A549 (cell line): ENCODE data around the gene TDRD1. TPM values are rescaled to one million over a fixed set of nuclear protein-coding genes. Genes with fewer than 3 reads are reported as not detected.

Experiments
- ATAC-seq, 2 experiments: fragments of 200-7000 bp in 1 of 2; fragments of >200 bp in 1 of 2; cut with Nextera tagmentation in 1 of 2; cut with Tn5 transposase in 1 of 2; 3 replicates each; pipeline versions ENCODE4 v1.8.0 to v1.9.1; 2018 to 2020; ENCODE audit warnings: mild to moderate bottlenecking in 1 of 2, moderate library complexity in 1 of 2
- CTCF ChIA-PET: fragments of 300-600 bp; sonication (Branson Sonifier 250); formaldehyde crosslinking; extraction: SDS; loops from one replicate; lab custom pipeline; 2021; ENCODE audit warnings: antibody characterized with exemption, inconsistent platforms; lab: Yijun Ruan, JAX
- POLR2A ChIA-PET: fragments of 350-600 bp; formaldehyde crosslinking; extraction: SDS; loops from one replicate; lab custom pipeline; 2021; ENCODE audit warnings: antibody characterized with exemption, inconsistent platforms; lab: Yijun Ruan, JAX
- DNase-seq, 2 experiments: peaks; one replicate each; pipeline versions ENCODE4 v3.0.0 to v3.0.0-alpha.2; 2011 to 2016; ENCODE audit warnings: low read depth in 1 of 2, low spot score in 1 of 2
- FAIRE-seq: peaks from 2 replicates; lab custom pipeline; 2011; peaks lifted over from hg19 to GRCh38; lab: Jason Lieb, UNC
- H3K27ac ChIP-seq, 2 experiments: fragments of >200 bp; sonication (Bioruptor Twin); formaldehyde crosslinking; 3 replicates each; pipeline ENCODE4 v1.5.1; 2016 to 2017
- H3K4me1 ChIP-seq: fragments of >200 bp; sonication (Bioruptor Twin); formaldehyde crosslinking; 3 replicates; pipeline ENCODE4 v1.6.1; 2016
- H3K4me2 ChIP-seq: fragments of >200 bp; sonication (Bioruptor Twin); formaldehyde crosslinking; 3 replicates; pipeline ENCODE4 v1.6.1; 2016
- H3K4me3 ChIP-seq: fragments of >200 bp; sonication (Bioruptor Twin); formaldehyde crosslinking; 3 replicates; pipeline ENCODE4 v1.5.1; 2016
- H3K9me3 ChIP-seq: fragments of >200 bp; sonication (Bioruptor Twin); formaldehyde crosslinking; 3 replicates; pipeline ENCODE4 v1.6.1; 2016
- CBX8 ChIP-seq: fragments of 200-600 bp; sonication (generic); IDR thresholded peaks from 2 replicates; pipeline ENCODE4 v1.6.1; 2016
- CHD2 ChIP-seq: fragments of 150-350 bp; IDR thresholded peaks from 2 replicates; pipeline ENCODE4 v1.6.1; 2014; ENCODE audit warnings: low read length; ENCODE audit not compliant: partially characterized antibody
- FOXS1 ChIP-seq: fragments of 250-450 bp; sonication (Bioruptor Pico); IDR thresholded peaks from 2 replicates; pipeline ENCODE4 v1.5.0; 2020; ENCODE audit warnings: mild to moderate bottlenecking, moderate library complexity
- HDAC2 ChIP-seq: fragments of 200-600 bp; sonication (generic); IDR thresholded peaks from 2 replicates; pipeline ENCODE4 v1.6.1; 2016
- HOXB5 ChIP-seq: fragments of 250-450 bp; sonication (Bioruptor Pico); IDR thresholded peaks from 2 replicates; pipeline ENCODE4 v1.5.0; 2020; ENCODE audit warnings: mild to moderate bottlenecking, moderate library complexity
- JUNB ChIP-seq: fragments of >200 bp; sonication (Bioruptor Twin); formaldehyde crosslinking; IDR thresholded peaks from 2 replicates; pipeline ENCODE4 v1.6.1; 2016
- KDM5A ChIP-seq: fragments of 200-600 bp; sonication (generic); IDR thresholded peaks from 2 replicates; pipeline ENCODE4 v1.6.1; 2016; ENCODE audit warnings: antibody characterized with exemption, mild to moderate bottlenecking
- MAFK ChIP-seq: fragments of 450-650 bp; IDR thresholded peaks from 2 replicates; pipeline ENCODE4 v1.6.1; 2014; ENCODE audit not compliant: partially characterized antibody
- MYC ChIP-seq: IDR thresholded peaks from 2 replicates; pipeline ENCODE4 v1.6.1; 2012; ENCODE audit warnings: mild to moderate bottlenecking, inconsistent platforms, low read length, improper control_type of control experiment, borderline replicate concordance
- NFE2L2 ChIP-seq: fragments of 150-350 bp; conservative IDR thresholded peaks from 2 replicates; pipeline ENCODE4 v1.6.1; 2014; ENCODE audit warnings: low read length
- NPAS2 ChIP-seq: fragments of 250-450 bp; sonication (Bioruptor Pico); IDR thresholded peaks from 2 replicates; pipeline ENCODE4 v1.8.0; 2022; ENCODE audit warnings: mild to moderate bottlenecking, moderate library complexity, borderline replicate concordance
- PHF8 ChIP-seq: fragments of 200-600 bp; sonication (generic); IDR thresholded peaks from 2 replicates; pipeline ENCODE4 v1.6.1; 2016; ENCODE audit warnings: low read depth, mild to moderate bottlenecking, antibody characterized with exemption, moderate library complexity, borderline replicate concordance
- POLR2A ChIP-seq: IDR thresholded peaks from 2 replicates; pipeline ENCODE4 v1.6.1; 2012; ENCODE audit warnings: mild to moderate bottlenecking, low read length
- POLR2AphosphoS2 ChIP-seq: conservative IDR thresholded peaks from 2 replicates; pipeline ENCODE4 v1.6.1; 2012; ENCODE audit warnings: low read length, improper control_type of control experiment, inconsistent platforms
- RCOR1 ChIP-seq: fragments of 150-350 bp; IDR thresholded peaks from 2 replicates; pipeline ENCODE4 v1.6.1; 2014; ENCODE audit warnings: antibody characterized with exemption, low read length, low read depth
- SMC3 ChIP-seq: fragments of >200 bp; sonication (Bioruptor Twin); formaldehyde crosslinking; IDR thresholded peaks from 3 replicates; pipeline ENCODE4 v1.6.1; 2018; ENCODE audit warnings: inconsistent platforms
- TP53 ChIP-seq: fragments of 250-450 bp; sonication (Bioruptor Pico); IDR thresholded peaks from 2 replicates; pipeline ENCODE4 v1.5.0; 2021; ENCODE audit warnings: mild to moderate bottlenecking, moderate library complexity
- ZC3H11A ChIP-seq: fragments of 450-650 bp; IDR thresholded peaks from 2 replicates; pipeline ENCODE4 v1.6.1; 2014; ENCODE audit warnings: antibody characterized with exemption, mild to moderate bottlenecking
- ZNF302 ChIP-seq: fragments of 250-450 bp; sonication (Bioruptor Pico); IDR thresholded peaks from 2 replicates; pipeline ENCODE4 v1.9.0; 2021; ENCODE audit warnings: inconsistent platforms, mild to moderate bottlenecking, moderate library complexity
- ZSCAN20 ChIP-seq: fragments of 250-450 bp; sonication (Bioruptor Pico); IDR thresholded peaks from 2 replicates; pipeline ENCODE4 v1.8.0; 2022; ENCODE audit warnings: mild to moderate bottlenecking, moderate library complexity
- WGBS: methylation state at CpG from one replicate; pipeline ENCODE4 v1.1.6; 2017; ENCODE audit errors: missing lambda C conversion rate; 5-methylcytosine and 5-hydroxymethylcytosine counted together
- polyA plus RNA-seq, 4 experiments: library from polyadenylated mRNA; depleted of rRNA in 3 of 4; stranded (reverse); fragments of >200 nt; fragmentation: RNase III in 1 of 4; extraction: RNeasy Plus Mini Kit Qiagen cat#74134 plus additional on column Dnase treatment in 1 of 4; gene quantifications; 2 replicates in 3 of 4; 3 replicates in 1 of 4; pipeline ENCODE4 v1.2.3, GENCODE V29; 2011 to 2017
- TF ChIP-seq, protein P1 (sequence below): IDR thresholded peaks from 2 replicates; pipeline ENCODE4 v1.6.1; 2012
- TF ChIP-seq, protein P2 (sequence below): IDR thresholded peaks from 2 replicates; pipeline ENCODE4 v1.6.1; 2012; ENCODE audit warnings: low read depth, borderline replicate concordance
- TF ChIP-seq, protein P3 (sequence below): fragments of 150-350 bp; IDR thresholded peaks from 2 replicates; pipeline ENCODE4 v1.6.1; 2014; ENCODE audit warnings: low read depth, mild to moderate bottlenecking, low read length
- TF ChIP-seq, protein P4 (sequence below): fragments of 450-650 bp; IDR thresholded peaks from 2 replicates; pipeline ENCODE4 v1.6.1; 2014; ENCODE audit warnings: antibody characterized with exemption
- TF ChIP-seq, protein P5 (sequence below): fragments of >200 bp; sonication (Bioruptor Twin); formaldehyde crosslinking; IDR thresholded peaks from 3 replicates; pipeline ENCODE4 v1.5.1; 2016

The TDRD1 gene
- polyA plus RNA-seq, 2 of the 4 experiments (the other 2 are of a cell fraction): not detected

DNA sequence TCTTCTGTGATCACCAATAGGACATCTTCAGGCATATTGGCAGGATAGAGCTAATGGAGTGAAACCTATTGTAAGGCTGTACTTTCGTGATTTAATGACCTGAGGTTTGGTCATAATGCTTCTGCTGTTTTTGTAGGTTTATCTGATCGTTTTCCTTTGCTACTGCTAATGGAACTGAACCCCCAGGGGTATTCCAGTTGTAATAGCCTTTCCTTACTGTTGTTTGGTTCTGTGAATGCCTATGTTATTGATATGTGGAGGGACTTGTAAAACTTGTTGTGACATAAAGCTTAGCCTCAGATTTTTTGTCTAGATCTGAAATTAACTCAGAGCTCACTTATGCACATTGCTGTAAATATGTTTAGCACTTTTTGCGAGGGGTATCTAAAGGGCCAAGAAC lies 49.0 kb downstream of the TDRD1 start:
- 10% methylated on average over 3 of the region's 3 CpGs for WGBS
- no peaks in the 10 kb centered on the region for H3K4me1 ChIP-seq
- CTCF ChIA-PET: no interaction called here
- TF ChIP-seq TP53 (CRISPR knock-in tag): no peak
- TF ChIP-seq, all 56 proteins: peak for 0
- POLR2A ChIA-PET: no interaction called here
- Histone ChIP-seq H3K4me2 (no peak overlapping the region), H3K27ac (no peak overlapping the region), H3K9me3 (0 out of 3 replicates have a peak, but pooled peaks cover 3% of the 10 kb centered on the region), H3K4me3 (no peak overlapping the region)
- no peak for ATAC-seq
- no peak for FAIRE-seq
- DNase-seq: no peak

DNA sequence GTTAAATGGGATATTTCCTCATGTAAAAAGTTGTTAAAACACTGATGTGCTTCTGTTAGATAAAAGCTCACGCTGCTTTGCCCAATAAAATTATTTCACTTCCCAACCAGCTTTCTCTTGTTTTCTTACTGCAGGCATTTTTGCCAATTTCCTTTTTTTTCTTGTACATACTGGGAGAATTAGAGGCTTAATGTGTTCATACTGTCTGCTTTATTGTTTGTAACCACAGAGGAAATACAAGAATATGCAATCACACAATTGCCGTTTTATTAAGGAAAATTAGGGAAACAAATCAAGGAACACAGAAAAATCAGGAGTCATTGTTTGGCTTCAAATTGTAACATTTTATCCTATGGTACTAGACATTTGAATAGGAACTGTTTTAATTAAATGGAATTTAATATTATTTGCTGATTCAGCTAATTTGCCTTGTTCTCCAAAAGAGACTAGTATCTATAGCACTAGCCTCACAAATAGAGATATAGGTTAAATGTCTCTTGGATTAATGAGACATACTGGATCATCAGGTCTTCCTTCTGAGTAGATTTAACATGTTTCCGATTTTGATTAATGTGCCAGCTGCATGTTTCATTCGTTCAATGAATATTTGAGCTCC lies 53.5 kb downstream of the TDRD1 start:
- ChIA-PET CTCF (interaction anchor here (1.9 kb wide), 1 partner anchor 11 kb away, joined by 4 read pairs; no protein-coding TSS in a partner anchor), POLR2A (interaction anchor here (0.6 kb wide), 1 partner anchor 36 kb away, joined by 3 read pairs; no protein-coding TSS in a partner anchor)
- no peaks in the 10 kb centered on the region for H3K9me3 ChIP-seq
- TF ChIP-seq NPAS2 (CRISPR knock-in tag) (no peak), PHF8 (no peak), MAFK (peak; percentile 99), CBX8 (0 out of 2 replicates have a peak, but pooled peaks have one; percentile 38)
- DNase-seq: no peak
- no peaks in the 10 kb centered on the region for H3K4me1 ChIP-seq
- no peak overlapping the region for H3K4me2 ChIP-seq
- no peak overlapping the region for H3K27ac ChIP-seq
- peak; percentile 81 for FAIRE-seq
- 71% methylated on average over 4 of the region's 4 CpGs for WGBS
- no peak overlapping the region for H3K4me3 ChIP-seq
- ATAC-seq: no peak

DNA sequence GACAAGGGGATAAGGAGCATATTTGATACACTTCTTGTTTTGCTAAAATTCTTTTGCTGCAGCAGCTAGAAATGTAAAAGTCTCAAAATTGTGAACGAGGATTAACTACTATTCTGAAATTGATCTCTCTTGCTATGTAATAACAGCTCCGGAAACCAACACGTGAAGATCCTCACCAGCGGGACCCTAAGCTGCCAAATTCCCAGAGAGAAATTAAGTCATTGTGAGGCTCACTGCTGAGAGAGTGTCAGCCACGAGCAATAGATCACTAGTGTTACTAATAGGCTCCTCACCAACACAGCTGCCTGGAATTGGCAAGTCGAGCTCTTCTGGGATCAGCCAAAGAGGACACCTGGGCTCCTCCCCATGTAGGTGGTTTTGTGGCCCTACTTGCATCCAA lies 54.3 kb downstream of the TDRD1 start:
- WGBS: 22% methylated on average over 6 of the region's 6 CpGs

DNA sequence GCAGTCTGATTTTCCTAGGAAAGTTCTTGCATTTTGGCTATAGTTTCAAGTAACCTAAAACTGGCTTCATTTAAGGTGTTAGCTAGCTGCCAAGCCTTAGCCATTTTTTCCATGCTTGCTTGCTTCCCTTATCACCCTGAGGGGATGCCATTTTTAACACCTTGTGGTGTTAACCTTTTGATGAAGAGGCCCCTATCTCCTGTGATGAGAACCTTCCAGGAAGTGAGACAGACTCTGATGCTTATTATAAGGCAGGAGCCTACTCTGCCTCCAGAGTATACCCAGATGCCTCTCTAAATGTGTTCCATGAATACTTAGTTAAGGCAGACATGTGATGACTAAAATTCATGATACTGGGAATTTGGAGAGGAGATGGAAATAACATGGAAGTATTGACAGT lies 55.0 kb downstream of the TDRD1 start:
- POLR2A ChIA-PET: no interaction called here
- no peak for DNase-seq
- no peak overlapping the region for H3K4me2 ChIP-seq
- H3K9me3 ChIP-seq: no peaks in the 10 kb centered on the region
- no peak for FAIRE-seq
- 0 out of 3 replicates have a peak, but pooled peaks cover 4% of the 10 kb centered on the region for H3K4me1 ChIP-seq
- no peak overlapping the region for H3K27ac ChIP-seq
- ATAC-seq: no peak
- CTCF ChIA-PET: no interaction called here
- H3K4me3 ChIP-seq: no peak overlapping the region
- TF ChIP-seq RCOR1 (no peak), POLR2A (no peak), SMC3 (no peak), FOXS1 (CRISPR knock-in tag) (no peak), NFE2L2 (no peak), KDM5A (no peak), CBX8 (no peak), TP53 (CRISPR knock-in tag) (no peak), ZC3H11A (no peak), ZNF302 (CRISPR knock-in tag) (no peak), POLR2AphosphoS2 (no peak)
- TF ChIP-seq, protein P1, sequence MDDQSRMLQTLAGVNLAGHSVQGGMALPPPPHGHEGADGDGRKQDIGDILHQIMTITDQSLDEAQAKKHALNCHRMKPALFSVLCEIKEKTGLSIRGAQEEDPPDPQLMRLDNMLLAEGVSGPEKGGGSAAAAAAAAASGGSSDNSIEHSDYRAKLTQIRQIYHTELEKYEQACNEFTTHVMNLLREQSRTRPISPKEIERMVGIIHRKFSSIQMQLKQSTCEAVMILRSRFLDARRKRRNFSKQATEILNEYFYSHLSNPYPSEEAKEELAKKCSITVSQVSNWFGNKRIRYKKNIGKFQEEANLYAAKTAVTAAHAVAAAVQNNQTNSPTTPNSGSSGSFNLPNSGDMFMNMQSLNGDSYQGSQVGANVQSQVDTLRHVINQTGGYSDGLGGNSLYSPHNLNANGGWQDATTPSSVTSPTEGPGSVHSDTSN: no peak
- TF ChIP-seq, protein P2, sequence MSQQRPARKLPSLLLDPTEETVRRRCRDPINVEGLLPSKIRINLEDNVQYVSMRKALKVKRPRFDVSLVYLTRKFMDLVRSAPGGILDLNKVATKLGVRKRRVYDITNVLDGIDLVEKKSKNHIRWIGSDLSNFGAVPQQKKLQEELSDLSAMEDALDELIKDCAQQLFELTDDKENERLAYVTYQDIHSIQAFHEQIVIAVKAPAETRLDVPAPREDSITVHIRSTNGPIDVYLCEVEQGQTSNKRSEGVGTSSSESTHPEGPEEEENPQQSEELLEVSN: no peak
- TF ChIP-seq, protein P3, sequence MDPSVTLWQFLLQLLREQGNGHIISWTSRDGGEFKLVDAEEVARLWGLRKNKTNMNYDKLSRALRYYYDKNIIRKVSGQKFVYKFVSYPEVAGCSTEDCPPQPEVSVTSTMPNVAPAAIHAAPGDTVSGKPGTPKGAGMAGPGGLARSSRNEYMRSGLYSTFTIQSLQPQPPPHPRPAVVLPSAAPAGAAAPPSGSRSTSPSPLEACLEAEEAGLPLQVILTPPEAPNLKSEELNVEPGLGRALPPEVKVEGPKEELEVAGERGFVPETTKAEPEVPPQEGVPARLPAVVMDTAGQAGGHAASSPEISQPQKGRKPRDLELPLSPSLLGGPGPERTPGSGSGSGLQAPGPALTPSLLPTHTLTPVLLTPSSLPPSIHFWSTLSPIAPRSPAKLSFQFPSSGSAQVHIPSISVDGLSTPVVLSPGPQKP: no peak
- TF ChIP-seq, protein P4, sequence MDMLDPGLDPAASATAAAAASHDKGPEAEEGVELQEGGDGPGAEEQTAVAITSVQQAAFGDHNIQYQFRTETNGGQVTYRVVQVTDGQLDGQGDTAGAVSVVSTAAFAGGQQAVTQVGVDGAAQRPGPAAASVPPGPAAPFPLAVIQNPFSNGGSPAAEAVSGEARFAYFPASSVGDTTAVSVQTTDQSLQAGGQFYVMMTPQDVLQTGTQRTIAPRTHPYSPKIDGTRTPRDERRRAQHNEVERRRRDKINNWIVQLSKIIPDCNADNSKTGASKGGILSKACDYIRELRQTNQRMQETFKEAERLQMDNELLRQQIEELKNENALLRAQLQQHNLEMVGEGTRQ: no peak

More for the DNA sequence above, 54.3 kb downstream of the TDRD1 start:
- no peaks in the 10 kb centered on the region for H3K4me1 ChIP-seq
- no peaks in the 10 kb centered on the region for H3K9me3 ChIP-seq
- ChIA-PET CTCF (interaction anchor here (1.9 kb wide), 1 partner anchor 11 kb away, joined by 4 read pairs; no protein-coding TSS in a partner anchor), POLR2A (no interaction called here)
- no peak for TF ChIP-seq POLR2A
- no peak for TF ChIP-seq MYC
- TF ChIP-seq JUNB: no peak
- TF ChIP-seq ZSCAN20 (CRISPR knock-in tag): no peak
- no peak for TF ChIP-seq CHD2
- no peak for TF ChIP-seq HOXB5 (CRISPR knock-in tag)
- TF ChIP-seq, protein P5, sequence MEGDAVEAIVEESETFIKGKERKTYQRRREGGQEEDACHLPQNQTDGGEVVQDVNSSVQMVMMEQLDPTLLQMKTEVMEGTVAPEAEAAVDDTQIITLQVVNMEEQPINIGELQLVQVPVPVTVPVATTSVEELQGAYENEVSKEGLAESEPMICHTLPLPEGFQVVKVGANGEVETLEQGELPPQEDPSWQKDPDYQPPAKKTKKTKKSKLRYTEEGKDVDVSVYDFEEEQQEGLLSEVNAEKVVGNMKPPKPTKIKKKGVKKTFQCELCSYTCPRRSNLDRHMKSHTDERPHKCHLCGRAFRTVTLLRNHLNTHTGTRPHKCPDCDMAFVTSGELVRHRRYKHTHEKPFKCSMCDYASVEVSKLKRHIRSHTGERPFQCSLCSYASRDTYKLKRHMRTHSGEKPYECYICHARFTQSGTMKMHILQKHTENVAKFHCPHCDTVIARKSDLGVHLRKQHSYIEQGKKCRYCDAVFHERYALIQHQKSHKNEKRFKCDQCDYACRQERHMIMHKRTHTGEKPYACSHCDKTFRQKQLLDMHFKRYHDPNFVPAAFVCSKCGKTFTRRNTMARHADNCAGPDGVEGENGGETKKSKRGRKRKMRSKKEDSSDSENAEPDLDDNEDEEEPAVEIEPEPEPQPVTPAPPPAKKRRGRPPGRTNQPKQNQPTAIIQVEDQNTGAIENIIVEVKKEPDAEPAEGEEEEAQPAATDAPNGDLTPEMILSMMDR: no peak
- no peak for TF ChIP-seq HDAC2
- no peak overlapping the region for H3K4me3 ChIP-seq
- ATAC-seq (no peak), DNase-seq (no peak), FAIRE-seq (no peak)
- H3K27ac ChIP-seq: no peak overlapping the region
- no peak overlapping the region for H3K4me2 ChIP-seq
